PC-9 (cell line): ENCODE data around the gene TMCC1. TPM values are rescaled to one million over a fixed set of nuclear protein-coding genes. Genes with fewer than 3 reads are reported as not detected.

Source experiments
- BruUV-seq: library from RNA; stranded (reverse); fragments of 400-500 nt; replicated peaks from 2 replicates; lab custom pipeline; 2021; lab: Mats Ljungman, UMichigan
- CTCF ChIA-PET: fragments of 300-600 bp; sonication (Branson Sonifier 250); formaldehyde crosslinking; loops from one replicate; lab custom pipeline; 2022; ENCODE audit warnings: antibody characterized with exemption; lab: Charles Lee
- POLR2A ChIA-PET: fragments of 300-600 bp; sonication (Branson Sonifier 250); formaldehyde crosslinking; loops from one replicate; lab custom pipeline; 2022; ENCODE audit warnings: antibody characterized with exemption; ENCODE audit not compliant: unreplicated experiment; lab: Charles Lee
- DNase-seq, 2 experiments: peaks; one replicate each; pipeline versions ENCODE4 v3.0.0 to v3.0.0-alpha.2; 2015 to 2022; ENCODE audit warnings: mixed read lengths in 1 of 2
- H2AFZ ChIP-seq: fragments of 200-600 bp; sonication (generic); 2 replicates; pipeline ENCODE4 v1.8.1; 2017; ENCODE audit warnings: antibody characterized with exemption
- H3F3A ChIP-seq: fragments of 200-600 bp; sonication (generic); 2 replicates; pipeline ENCODE4 v1.8.1; 2017; ENCODE audit warnings: antibody characterized with exemption, mild to moderate bottlenecking, low read depth; ENCODE audit not compliant: insufficient read depth
- H3K27ac ChIP-seq: fragments of 200-600 bp; sonication (generic); 2 replicates; pipeline ENCODE4 v1.6.1; 2016; ENCODE audit warnings: mixed run types
- H3K27me3 ChIP-seq: fragments of 200-600 bp; sonication (generic); 2 replicates; pipeline ENCODE4 v1.6.1; 2016; ENCODE audit warnings: low read depth, mixed run types; ENCODE audit not compliant: insufficient read depth
- H3K36me3 ChIP-seq: fragments of 200-600 bp; sonication (generic); 2 replicates; pipeline ENCODE4 v1.6.1; 2016; ENCODE audit warnings: low read depth, mixed run types
- H3K4me1 ChIP-seq: fragments of 200-600 bp; sonication (generic); replicated peaks from 2 replicates; pipeline ENCODE4 v1.6.1; 2016; ENCODE audit warnings: mixed run types; ENCODE audit not compliant: insufficient read depth
- H3K4me2 ChIP-seq: fragments of 200-600 bp; sonication (generic); 2 replicates; pipeline ENCODE4 v1.6.1; 2017; ENCODE audit warnings: mixed run types
- H3K4me3 ChIP-seq: fragments of 200-600 bp; sonication (generic); 2 replicates; pipeline ENCODE4 v1.6.1; 2016; ENCODE audit warnings: mixed run types
- H3K79me2 ChIP-seq: fragments of 200-600 bp; sonication (generic); 2 replicates; pipeline ENCODE4 v1.6.1; 2017; ENCODE audit warnings: low read depth, mixed run types
- H3K9me2 ChIP-seq: fragments of 200-600 bp; sonication (generic); 2 replicates; pipeline ENCODE4 v1.8.1; 2017; ENCODE audit warnings: mild to moderate bottlenecking; ENCODE audit not compliant: insufficient read depth
- H3K9me3 ChIP-seq: fragments of 200-600 bp; sonication (generic); 2 replicates; pipeline ENCODE4 v1.8.1; 2016; ENCODE audit warnings: low read depth; ENCODE audit not compliant: insufficient read depth
- H4K20me1 ChIP-seq: fragments of 200-600 bp; sonication (generic); 2 replicates; pipeline ENCODE4 v1.8.1; 2017; ENCODE audit not compliant: insufficient read depth
- CTCF ChIP-seq: fragments of 200-600 bp; sonication (generic); conservative IDR thresholded peaks from 2 replicates; pipeline ENCODE4 v1.6.1; 2017; ENCODE audit warnings: mixed run types, antibody characterized with exemption, mild to moderate bottlenecking, moderate library complexity
- EZH2 ChIP-seq: fragments of 200-600 bp; sonication (generic); IDR thresholded peaks from 2 replicates; pipeline ENCODE4 v1.8.0; 2017; ENCODE audit warnings: antibody characterized with exemption, low read depth
- intact Hi-C: fragments of 100-400 bp; cut with micrococcal nuclease; formaldehyde crosslinking; loops from one replicate; pipeline ENCODE4 v1.10.0; 2022; ENCODE audit not compliant: unreplicated experiment
- total RNA-seq: library from RNA; stranded (reverse); gene quantifications from 2 replicates; pipeline ENCODE4 v1.2.3, GENCODE V29; 2021

The TMCC1 gene
- total RNA-seq, 1 experiment from 2014 or later: 41.4 TPM

DNA sequence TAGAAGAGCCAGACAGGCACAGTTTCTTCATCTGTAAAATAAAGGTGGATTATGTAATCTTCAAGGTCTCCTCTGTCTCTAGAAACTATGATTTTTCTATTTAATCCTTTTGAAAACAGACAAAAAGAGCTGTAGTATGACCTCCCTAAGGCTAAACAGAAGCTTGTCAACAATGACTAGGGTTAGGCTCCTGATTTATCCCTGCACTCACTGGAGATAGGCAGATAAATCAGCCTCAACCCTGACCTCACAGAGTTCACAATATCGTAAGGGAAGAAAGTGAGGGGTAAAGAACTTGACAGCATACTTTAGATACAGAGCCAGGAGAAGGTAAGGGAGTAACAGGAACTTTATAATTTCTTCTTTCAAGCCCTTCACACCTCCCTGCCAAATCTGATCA is 124.8 kb downstream of the TMCC1 start:
- Histone ChIP-seq H3K9me2 (no peaks in the 10 kb centered on the region), H3K27me3 (no peaks in the 10 kb centered on the region), H3K4me3 (no peak overlapping the region), H3K27ac (0 out of 2 replicates have a peak overlapping the region, but pooled peaks have one; percentile 8), H3K36me3 (0 out of 2 replicates have a peak, but pooled peaks cover 3% of the 10 kb centered on the region), H3F3A (no peaks in the 10 kb centered on the region; the same call in none of the 2 replicates), H3K4me2 (no peak overlapping the region), H3K4me1 (no peaks in the 10 kb centered on the region), H4K20me1 (peaks cover 52% of the 10 kb centered on the region), H2AFZ (no peak overlapping the region), H3K9me3 (no peaks in the 10 kb centered on the region), H3K79me2 (peaks cover 91% of the 10 kb centered on the region)
- BruUV-seq: no TSS peak
- TF ChIP-seq EZH2: no peak
- TF ChIP-seq CTCF: no peak
- no peak for DNase-seq
- POLR2A ChIA-PET: no interaction called here
- intact Hi-C loops: no loop called here
- CTCF ChIA-PET: no interaction called here

GRCh38 chr3:129766135-129766534 is 127.4 kb downstream of the TMCC1 start:
- H3K4me1 ChIP-seq: no peaks in the 10 kb centered on the region
- no peaks in the 10 kb centered on the region for H3K27me3 ChIP-seq
- no peak overlapping the region for H3K4me3 ChIP-seq
- no peak overlapping the region for H3K4me2 ChIP-seq
- peaks cover 82% of the 10 kb centered on the region for H3K79me2 ChIP-seq
- H3K9me3 ChIP-seq: no peaks in the 10 kb centered on the region
- no peak overlapping the region for H2AFZ ChIP-seq
- H3K27ac ChIP-seq: peak overlapping the region; percentile 27; the same call in 1 of the 2 replicates
- POLR2A ChIA-PET: no interaction called here
- TF ChIP-seq EZH2 (no peak), CTCF (no peak)
- peaks cover 8% of the 10 kb centered on the region; the same call in 1 of the 2 replicates for H3K36me3 ChIP-seq
- H3F3A ChIP-seq: no peaks in the 10 kb centered on the region; the same call in none of the 2 replicates
- no peak for DNase-seq
- BruUV-seq: no TSS peak
- peaks cover 43% of the 10 kb centered on the region for H4K20me1 ChIP-seq
- intact Hi-C loops: no loop called here
- no peaks in the 10 kb centered on the region for H3K9me2 ChIP-seq
- CTCF ChIA-PET: no interaction called here

DNA sequence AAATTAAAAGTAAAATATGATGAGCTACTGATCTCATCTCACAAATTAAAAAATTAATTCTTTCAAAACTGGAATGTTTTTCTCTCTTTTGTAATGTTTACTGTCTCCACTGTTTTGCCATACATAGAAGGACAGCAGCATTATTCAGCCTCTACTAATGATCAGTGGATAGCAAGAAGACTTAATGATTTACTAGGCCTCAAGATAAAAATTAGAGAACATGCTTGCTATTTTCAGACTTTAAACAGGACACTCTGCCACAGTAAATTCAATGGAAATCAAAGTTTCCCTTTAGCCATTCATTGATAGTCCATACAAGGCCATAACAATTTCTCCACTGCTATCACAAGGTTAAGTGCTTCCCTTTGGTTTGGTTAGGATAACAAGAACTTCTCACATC is 129.4 kb downstream of the TMCC1 start:
- Histone ChIP-seq H3K27me3 (no peaks in the 10 kb centered on the region), H3K9me3 (no peaks in the 10 kb centered on the region), H3F3A (no peaks in the 10 kb centered on the region; the same call in none of the 2 replicates), H3K4me3 (no peak overlapping the region), H3K36me3 (peaks cover 5% of the 10 kb centered on the region), H4K20me1 (peaks cover 26% of the 10 kb centered on the region), H3K27ac (no peak overlapping the region), H3K9me2 (no peaks in the 10 kb centered on the region), H3K4me2 (no peak overlapping the region), H3K79me2 (peaks cover 66% of the 10 kb centered on the region), H2AFZ (no peak overlapping the region), H3K4me1 (no peaks in the 10 kb centered on the region)
- TF ChIP-seq EZH2 (no peak), CTCF (no peak)
- no peak for DNase-seq
- no TSS peak for BruUV-seq
- ChIA-PET POLR2A (interaction anchor here (0.7 kb wide), 1 partner anchor 21 kb away, joined by 21 read pairs; no protein-coding TSS in a partner anchor), CTCF (no interaction called here)
- intact Hi-C loops: no loop called here
